Fibroblast of skin of right quadriceps (primary cell): ENCODE measurements around the gene LCN15.

Source experiments
- DNase-seq: peaks from one replicate; pipeline ENCODE4 v3.0.0-alpha.2; 2013

Gene LCN15

DNA sequence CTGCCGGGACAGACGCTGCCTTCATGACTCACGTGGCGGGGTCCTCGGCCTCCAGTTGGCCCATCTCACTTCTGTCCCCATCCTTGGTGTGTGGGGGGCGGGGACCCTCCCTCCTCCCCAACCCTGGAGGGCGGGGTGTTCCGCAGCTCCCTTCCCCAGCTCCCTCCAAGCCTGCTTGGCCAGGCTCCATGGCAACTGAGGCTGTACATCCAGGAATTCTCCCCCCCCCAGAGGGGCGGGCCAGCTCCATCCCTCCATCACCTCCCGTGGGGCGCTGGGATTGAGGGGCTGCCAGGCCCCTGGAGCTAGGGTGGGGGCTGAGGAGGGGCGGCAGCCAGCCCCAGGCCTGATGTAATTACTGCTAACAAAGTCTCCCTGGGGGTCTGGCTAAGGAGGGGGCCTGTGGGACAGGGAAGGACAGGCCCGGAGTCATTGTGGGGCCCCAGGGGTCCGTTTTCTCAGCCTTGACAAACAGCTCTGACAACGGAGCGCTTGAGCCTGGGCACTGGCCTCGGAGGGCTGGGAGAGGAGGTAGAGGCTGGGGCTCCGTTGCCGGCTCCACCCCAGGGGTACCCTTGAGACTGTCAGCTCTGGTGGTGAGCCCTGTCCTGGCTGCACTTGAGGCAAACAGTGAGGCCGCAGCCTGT, 43.9 kb downstream of the LCN15 start:
- peak; percentile 43 for DNase-seq

DNA sequence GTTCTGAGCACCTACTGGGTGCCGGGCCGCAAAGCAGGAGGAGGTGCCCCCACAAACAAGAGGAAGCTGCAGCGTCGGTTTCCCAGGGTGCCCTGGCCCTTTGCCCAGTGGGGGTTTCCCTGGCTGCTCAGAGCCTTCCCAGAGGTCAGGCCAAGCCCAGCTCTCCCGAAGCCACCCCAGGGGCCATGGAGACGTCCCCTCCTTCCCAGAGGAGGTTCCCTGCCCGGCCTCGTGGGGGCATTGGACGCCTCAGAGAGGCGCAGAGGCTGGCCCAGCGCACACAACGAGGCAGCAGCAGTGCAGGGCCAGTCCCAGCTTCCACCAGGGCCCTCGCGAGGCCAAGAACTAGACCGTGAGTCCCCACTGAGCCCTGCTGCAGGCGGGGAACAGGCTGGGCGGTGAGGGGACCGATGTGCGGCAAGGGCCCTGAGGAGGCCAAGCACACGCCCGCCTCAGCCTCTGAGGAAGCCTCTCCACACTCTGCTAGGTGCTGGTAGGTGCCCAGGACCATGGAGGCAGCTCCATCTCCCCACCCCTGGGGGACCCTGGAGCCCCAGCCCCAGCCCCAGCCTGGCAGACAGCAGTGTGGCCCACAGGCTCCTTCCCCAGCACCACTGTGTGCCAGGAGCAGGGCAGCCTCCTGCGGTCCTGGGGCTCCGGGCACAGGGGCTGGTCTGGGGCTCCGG, 45.0 kb downstream of the LCN15 start:
- no peak for DNase-seq

DNA sequence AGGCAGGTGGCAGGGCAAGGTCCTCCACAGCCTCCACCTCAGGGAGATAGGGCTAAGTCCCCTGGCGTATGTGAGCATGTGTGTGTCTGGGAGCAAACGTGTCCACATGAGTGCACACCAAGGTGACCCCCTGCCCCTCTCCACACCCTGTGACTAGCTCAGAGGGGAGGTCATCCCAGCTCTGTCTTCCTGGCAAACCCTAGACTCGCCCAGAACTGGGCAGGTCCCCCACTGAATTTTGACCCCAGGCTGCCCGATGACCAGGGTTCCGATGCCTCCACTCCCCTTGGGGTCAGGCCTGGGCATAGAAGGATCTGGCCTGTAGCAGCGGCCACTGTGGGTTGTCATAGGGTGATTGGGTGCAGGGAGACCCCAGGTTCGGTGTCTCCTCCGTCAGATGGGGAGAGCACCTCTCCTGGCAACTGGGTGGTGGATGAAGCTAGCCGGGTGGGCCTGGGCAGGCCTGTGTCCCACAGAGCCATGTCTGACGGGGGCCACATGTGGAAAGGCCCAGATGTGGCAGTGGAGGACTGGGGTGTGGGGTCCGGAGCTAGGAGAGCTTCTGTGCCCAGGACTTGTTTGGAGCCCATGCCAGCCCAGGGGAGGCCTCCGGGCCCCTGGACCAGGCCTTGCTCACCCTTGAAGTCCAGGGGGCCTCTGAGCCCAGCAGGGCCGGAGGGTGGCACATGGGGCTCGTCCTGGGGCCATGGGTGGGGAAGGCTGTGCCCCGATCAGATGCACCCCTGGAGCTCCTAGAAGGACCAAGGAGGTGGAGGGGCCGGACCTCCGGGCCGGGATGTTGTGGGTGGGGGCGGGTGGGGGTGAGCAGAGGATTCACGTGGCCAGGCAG, 45.7 kb downstream of the LCN15 start:
- DNase-seq: no peak

DNA sequence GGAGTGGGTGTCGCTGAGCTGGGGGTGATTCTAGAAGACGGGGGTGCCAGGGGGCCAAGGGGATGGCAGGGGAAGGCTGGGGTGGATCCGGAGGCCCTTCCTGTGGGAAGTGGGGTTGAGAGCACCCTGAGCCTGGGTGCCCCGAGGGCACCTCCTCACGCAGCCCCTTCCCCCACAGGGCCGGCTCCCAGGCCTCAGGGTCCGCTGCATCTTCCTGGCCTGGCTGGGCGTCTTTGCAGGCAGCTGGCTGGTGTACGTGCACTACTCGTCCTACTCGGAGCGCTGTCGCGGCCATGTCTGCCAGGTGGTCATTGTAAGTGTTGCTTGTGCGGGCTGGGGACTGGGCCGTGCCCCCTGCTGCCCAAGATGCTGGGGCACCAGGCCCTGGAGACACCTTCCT, 46.9 kb downstream of the LCN15 start:
- DNase-seq: no peak

DNA sequence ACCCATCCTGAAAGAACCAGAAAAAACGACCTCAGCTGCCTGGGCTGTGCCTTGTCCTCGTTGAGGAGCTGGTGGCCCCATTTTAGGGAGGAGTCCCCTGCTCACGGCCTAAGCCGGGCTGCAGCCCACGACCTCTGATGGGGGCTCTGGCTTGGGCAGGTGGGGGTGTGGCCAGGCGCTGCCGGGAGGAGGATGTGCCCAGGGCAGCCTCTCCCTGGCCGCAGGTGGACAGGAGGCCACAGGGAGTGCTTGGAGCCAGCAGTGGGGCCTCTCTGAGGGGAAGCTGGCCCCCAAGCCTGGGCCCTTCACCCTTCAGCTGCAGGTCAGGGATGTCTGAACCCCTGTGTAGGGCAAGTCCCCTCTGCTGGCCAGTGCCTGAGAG, 49.4 kb downstream of the LCN15 start:
- no peak for DNase-seq

DNA sequence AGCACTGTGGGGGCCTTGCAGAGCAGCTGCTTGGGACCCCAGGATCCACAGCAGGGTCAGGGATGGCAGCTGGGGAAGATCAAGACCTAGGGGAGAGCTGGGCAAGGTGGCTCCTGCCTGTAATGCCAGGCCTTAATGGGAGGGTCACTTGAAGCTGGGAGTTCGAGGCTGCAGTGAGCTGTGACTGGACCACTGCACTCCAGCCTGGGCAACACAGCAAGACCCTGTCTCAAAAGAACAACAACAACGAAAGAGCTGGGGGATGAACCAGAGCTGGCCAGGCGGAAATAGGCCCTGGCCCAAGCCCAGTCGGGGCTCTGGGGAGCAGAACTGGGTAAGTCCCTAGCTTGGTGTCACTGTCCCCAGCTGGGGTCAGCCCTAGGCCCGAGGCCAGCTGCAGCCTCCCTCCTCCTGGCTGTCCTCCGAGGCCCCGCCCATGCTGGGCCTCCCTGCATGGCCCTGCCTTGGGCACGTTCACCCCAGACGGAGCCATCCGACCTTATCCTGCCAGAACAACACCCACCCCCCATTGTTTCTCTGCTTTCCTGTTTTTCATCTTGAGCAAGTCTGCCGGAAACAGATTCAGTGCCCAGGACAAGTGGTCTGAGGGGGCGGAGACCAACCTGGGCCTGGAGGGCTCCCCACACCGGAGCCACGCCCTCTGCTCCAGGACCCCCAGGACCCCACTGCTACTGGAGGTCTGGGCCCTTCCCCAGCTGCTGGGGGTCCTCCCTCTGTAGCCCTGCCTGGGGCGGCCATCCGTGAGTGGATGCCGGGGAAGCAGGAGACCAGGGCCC, 50.0 kb downstream of the LCN15 start:
- no peak for DNase-seq

DNA sequence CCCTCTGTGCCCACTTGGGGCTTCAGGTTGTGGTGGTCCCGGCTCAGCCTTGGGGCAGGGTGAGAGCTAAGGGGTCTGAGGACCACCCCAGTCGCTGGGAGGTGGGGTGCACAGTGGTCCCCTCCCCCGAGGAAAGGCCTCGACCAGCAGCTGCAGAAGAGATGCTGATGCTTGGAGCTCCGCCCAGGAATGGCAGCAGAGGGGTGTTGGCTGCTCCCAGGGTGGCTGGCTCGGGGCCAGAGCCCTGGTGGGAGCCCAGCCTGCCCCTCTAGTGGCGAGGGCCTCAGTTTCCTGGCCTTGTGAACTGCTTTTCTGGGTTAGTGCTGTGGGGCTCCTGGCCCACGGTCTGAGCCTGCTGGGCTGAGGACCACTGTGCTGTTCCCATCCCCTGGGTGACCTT, 50.8 kb downstream of the LCN15 start:
- no peak for DNase-seq

DNA sequence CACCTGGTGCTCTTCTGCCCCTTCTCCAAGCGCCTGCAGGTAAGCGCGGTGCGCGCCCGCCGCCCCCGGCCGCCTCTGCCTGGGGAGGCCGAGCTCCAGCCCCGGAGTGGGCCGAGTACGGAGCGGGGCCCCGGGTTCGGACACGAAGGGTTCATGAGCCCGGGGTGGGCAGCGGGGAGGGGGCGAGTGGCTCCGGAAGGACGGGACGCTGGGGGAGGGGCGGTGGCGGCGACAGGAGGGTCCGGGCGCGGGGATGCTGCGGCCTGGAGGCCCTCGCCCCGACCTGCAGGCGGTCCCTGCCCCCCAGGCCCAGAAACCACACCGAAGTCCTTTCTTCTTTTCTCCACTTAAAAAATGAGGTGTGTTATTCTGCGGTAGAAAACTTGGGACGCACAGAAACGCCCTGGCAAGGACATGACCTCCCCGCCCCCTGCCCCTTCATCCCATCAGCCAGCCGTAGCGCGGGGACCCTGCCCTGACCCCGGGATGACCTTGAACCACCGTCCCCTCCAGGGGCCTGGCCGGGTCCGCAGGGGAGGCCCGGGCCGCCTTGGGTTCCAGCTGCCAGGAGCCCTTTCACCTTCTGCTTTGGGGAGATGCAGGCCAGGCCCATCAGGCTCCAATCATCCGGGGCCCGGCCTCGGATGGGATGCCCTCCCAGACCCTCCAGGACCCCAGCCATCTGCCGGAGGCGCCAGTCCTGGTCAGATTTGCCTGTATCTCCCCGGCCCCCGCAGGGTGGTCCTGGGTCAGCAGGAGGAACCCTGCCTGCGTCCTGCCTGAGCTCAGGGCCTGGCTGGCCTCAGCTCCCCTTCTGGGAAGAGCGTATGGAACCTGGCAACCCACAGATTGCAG, 51.4 kb downstream of the LCN15 start:
- no peak for DNase-seq

DNA sequence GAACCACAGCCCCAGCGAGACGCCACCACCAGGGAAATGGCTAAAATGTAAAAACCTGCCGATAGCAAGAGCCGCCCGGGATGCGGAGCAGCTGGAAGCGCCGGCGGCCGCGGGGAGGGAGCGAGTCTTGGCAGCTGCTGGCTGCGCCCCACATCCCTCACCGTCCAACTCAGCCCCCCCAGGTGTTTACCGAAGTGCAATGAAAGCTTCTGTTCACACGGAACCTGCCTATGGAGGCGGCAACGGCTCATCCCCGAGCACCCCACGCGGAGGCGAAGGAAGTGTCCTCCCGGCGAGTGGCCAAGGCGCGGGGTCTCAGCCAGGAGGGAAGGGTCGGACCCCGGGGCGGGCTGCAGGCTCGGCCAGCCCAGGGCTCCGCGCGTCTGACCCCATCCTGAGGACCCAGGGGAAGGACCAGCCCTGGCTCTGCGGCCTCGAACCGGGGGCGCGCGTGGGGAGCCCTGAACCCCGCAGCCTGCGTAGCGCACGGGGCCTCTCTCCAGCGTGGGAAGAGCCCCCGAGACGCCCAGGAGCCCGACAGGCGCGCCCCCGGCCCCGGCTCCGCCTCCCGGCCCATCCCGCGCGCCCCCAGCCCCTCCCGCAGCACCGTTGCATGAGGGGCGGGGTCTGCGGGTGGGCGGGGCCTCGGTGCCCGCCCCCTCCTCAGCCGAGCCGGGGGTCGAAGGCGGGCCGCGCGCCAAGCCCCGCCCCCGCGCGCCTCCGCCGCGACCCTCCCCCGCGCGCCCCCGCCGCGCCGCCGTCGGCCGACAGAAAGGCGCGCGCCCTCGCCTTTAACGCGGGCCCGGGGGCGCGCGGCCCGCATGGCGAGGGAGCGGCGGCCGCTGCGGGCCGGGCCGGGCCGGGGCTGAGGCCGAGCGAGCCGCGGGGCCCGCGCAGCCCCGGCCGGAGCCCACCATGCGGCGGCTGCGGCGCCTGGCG, 52.3 kb downstream of the LCN15 start, which contains the start of gene DIPK1B:
DIPK1B (plus strand) TSS at position 822 of the 939 bp plus-strand sequence; CDS start at position 916, 94 bp downstream.
- DNase-seq: no peak

DNA sequence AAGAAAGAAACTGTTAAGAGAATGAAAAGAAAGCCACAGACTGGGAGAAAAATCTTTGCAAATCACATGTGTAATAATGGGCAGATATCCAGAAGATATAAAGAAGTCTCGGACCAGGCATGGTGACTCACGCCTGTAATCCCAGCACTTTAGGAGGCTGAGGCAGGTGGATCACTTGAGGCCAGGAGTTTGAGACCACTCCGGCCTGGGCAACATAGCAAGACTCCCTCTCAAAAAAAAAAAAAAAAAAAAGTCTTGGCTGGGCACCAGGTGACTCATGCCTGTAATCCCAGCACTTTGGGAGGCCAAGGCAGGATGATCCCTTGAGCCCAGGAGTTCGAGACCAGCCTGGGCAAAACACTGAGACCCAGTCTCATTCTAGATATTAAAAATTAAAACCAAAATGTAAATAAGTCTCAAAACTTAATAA, 53.1 kb downstream of the LCN15 start:
- peak; percentile 54 for DNase-seq

DNA sequence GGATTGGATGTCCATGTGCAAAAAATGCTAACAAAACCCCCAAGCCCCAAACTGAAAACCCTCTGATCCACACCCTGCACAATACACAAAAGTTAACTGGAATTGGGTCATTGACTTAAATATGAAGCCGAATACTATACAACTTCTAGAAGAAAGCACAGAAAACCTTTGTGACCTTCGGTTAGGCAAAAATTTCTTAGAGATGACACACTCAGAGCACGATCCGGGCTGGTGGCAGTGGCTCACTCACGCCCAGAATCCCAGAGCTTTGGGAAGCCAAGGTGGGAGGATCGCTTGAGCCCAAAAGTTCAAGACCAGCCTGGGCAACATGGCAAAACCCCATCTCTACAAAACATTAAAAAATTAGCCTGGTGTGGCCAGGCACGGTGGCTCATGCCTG, 53.8 kb downstream of the LCN15 start:
- DNase-seq: no peak
